GM21825 (cell line): ENCODE data around the gene USP2.

Source experiments
- ATAC-seq: cut with Tn5 transposase; IDR thresholded peaks from one replicate; pipeline ENCODE4 v1.9.1; 2021; ENCODE audit warnings: mild to moderate bottlenecking, moderate library complexity; ENCODE audit not compliant: unreplicated experiment

USP2 gene

GRCh38 chr11:119377112-119377901, 4.2 kb downstream of the USP2 start:
- no peak for ATAC-seq

GRCh38 chr11:119376197-119376847, 5.2 kb downstream of the USP2 start:
- ATAC-seq: no peak

- no peak for ATAC-seq
These were observed 5.9 kb downstream of the USP2 start for GRCh38 chr11:119375337-119376196.

- ATAC-seq: no peak
These were observed 6.7 kb downstream of the USP2 start for GRCh38 chr11:119374632-119375336.

- ATAC-seq: no peak
These were observed 7.4 kb downstream of the USP2 start for GRCh38 chr11:119373921-119374631.

GRCh38 chr11:119373059-119373920, 8.2 kb downstream of the USP2 start:
- ATAC-seq: no peak

GRCh38 chr11:119372260-119373058, 9.0 kb downstream of the USP2 start:
- no peak for ATAC-seq

- no peak for ATAC-seq
These were observed 9.7 kb downstream of the USP2 start for GRCh38 chr11:119371778-119372182.

- ATAC-seq: no peak
These were observed 10.4 kb downstream of the USP2 start for GRCh38 chr11:119371067-119371601.

- no peak for ATAC-seq
These were observed 10.9 kb downstream of the USP2 start for GRCh38 chr11:119370486-119371046.

- no peak for ATAC-seq
These were observed 12.2 kb downstream of the USP2 start for GRCh38 chr11:119369132-119369925.

- no peak for ATAC-seq
These were observed 13.1 kb downstream of the USP2 start for GRCh38 chr11:119368121-119369034.

GRCh38 chr11:119367661-119368120, 13.8 kb downstream of the USP2 start:
- ATAC-seq: no peak

GRCh38 chr11:119366690-119367620, 14.5 kb downstream of the USP2 start:
- ATAC-seq: no peak

GRCh38 chr11:119365071-119365591, 16.4 kb downstream of the USP2 start:
- no peak for ATAC-seq
